HFF-Myc (cell line): ENCODE data around the gene PRR4.

Source experiments
- DNase-seq: peaks from one replicate; pipeline ENCODE4 v3.0.0-alpha.2; 2011; ENCODE audit warnings: low read depth; ENCODE audit errors: extremely low read depth
- H3K4me3 ChIP-seq: replicated peaks from 2 replicates; pipeline ENCODE4 v1.5.1; 2011; ENCODE audit warnings: low read depth, mild to moderate bottlenecking, control low read depth, low read length
- TF ChIP-seq, protein P1 (sequence below): IDR thresholded peaks from 2 replicates; pipeline ENCODE4 v1.5.1; 2012; ENCODE audit warnings: mild to moderate bottlenecking, low read depth, low read length, control low read depth; ENCODE audit errors: missing control alignments

PRR4 gene

DNA sequence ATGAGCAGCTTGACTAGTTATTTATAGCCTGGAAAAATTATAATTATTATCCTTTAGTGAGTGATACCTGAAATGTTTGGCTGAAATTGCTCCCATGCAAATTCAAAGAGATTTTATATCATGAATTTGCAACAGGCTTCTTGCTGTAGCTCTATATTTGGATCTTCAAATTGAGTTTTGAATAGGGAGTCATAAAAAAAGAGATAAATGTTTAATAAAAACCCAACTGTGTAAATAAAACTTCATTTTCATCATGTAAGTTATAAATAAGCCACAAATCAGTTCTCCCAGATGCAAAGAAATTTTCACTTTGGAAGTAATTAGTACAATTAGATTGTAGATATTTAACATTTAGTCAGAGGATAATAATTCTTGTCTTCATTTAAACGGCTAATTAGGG, 42.1 kb downstream of the PRR4 start, which contains the start of gene TAS2R8:
TSS of gene TAS2R8 (minus strand) at position 101 of the 400 bp plus-strand sequence. CDS start 306 bp downstream, outside the sequence.
- H3K4me3 ChIP-seq: no peak within 1 kb of the TSS
- no peak for DNase-seq
- TF ChIP-seq, protein P1, sequence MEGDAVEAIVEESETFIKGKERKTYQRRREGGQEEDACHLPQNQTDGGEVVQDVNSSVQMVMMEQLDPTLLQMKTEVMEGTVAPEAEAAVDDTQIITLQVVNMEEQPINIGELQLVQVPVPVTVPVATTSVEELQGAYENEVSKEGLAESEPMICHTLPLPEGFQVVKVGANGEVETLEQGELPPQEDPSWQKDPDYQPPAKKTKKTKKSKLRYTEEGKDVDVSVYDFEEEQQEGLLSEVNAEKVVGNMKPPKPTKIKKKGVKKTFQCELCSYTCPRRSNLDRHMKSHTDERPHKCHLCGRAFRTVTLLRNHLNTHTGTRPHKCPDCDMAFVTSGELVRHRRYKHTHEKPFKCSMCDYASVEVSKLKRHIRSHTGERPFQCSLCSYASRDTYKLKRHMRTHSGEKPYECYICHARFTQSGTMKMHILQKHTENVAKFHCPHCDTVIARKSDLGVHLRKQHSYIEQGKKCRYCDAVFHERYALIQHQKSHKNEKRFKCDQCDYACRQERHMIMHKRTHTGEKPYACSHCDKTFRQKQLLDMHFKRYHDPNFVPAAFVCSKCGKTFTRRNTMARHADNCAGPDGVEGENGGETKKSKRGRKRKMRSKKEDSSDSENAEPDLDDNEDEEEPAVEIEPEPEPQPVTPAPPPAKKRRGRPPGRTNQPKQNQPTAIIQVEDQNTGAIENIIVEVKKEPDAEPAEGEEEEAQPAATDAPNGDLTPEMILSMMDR: no peak

DNA sequence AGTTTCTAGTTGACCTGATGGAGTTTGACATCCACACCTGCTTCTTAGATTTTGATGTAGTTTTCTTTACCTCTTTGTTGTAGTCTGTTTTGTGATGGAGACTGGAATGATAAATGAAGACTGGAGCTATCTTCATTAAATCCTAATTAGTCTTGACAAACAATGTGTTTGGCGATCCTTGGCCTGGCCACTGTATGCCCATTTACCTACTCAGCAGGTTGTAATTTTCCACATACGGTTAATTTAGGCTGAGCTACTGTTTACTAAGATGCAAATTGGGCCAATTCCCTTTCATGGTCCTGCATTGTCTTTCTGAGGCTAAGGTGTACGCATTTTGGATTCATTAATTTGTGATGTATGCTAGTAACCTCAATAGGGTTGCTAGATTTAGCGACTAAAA, 46.7 kb downstream of the PRR4 start, which contains the start of gene TAS2R7:
TSS of gene TAS2R7 (minus strand) at position 41 of the 400 bp plus-strand sequence. CDS start 57 bp downstream, outside the sequence.
- H3K4me3 ChIP-seq: no peak within 1 kb of the TSS
- TF ChIP-seq, protein P1: no peak
- DNase-seq: no peak

DNA sequence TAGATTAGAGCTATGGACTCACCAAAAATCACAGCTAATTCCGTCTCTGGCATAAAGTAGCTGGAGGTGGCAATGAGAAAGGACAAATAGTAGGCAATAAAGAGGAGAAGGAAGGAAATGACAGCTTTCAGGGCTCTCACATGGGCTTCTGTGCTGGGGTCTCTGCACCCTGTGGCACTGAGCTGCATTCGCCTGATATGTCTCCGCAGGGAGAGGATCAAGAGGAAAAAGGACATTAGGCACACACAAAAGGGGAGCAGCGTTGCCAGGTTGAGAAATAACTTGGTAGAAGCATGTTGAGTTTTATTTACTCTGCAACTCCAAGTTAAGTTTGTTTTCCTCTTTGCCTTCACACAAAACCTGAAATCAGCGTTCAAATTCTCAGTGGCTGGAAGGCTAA, 47.5 kb downstream of the PRR4 start:
- no peak overlapping the region for H3K4me3 ChIP-seq
- TF ChIP-seq, protein P1: no peak
- no peak for DNase-seq
